Activated CD8-positive, alpha-beta T cell treated with anti-CD3 and anti-CD28 coated beads for 36 hours (primary cell): ENCODE data around the gene NEURL3. TPM values are rescaled to one million over a fixed set of nuclear protein-coding genes. Genes with fewer than 3 reads are reported as not detected.

ENCODE experiments used
- ATAC-seq: fragments of 200-7000 bp; cut with Tn5 transposase; one replicate; pipeline ENCODE4 v1.10.0; 2021; ENCODE audit warnings: mild to moderate bottlenecking, moderate library complexity
- CTCF ChIA-PET: fragments of 350-600 bp; sonication (Branson Sonifier 250); formaldehyde crosslinking; loops from one replicate; lab custom pipeline; 2021; ENCODE audit warnings: antibody characterized with exemption; lab: Charles Lee
- POLR2A ChIA-PET: fragments of 350-600 bp; sonication (Branson Sonifier 250); formaldehyde crosslinking; loops from one replicate; lab custom pipeline; 2021; ENCODE audit warnings: antibody characterized with exemption; lab: Charles Lee
- DNase-seq: peaks from one replicate; pipeline ENCODE4 v3.0.0-alpha.2; 2020
- H3K27ac Mint-ChIP-seq: one replicate; pipeline ENCODE4 v1.8.0; 2021; ENCODE audit warnings: mild to moderate bottlenecking, mixed read lengths
- H3K27me3 Mint-ChIP-seq: one replicate; pipeline ENCODE4 v1.8.0; 2021; ENCODE audit warnings: mixed read lengths
- H3K36me3 Mint-ChIP-seq: one replicate; pipeline ENCODE4 v1.8.0; 2021; ENCODE audit warnings: low read depth, mixed read lengths
- H3K4me1 Mint-ChIP-seq: one replicate; pipeline ENCODE4 v1.8.0; 2021; ENCODE audit warnings: low read depth, mixed read lengths
- H3K4me3 Mint-ChIP-seq: one replicate; pipeline ENCODE4 v1.8.0; 2021; ENCODE audit warnings: mild to moderate bottlenecking, moderate library complexity, mixed read lengths
- H3K9me3 Mint-ChIP-seq: one replicate; pipeline ENCODE4 v1.8.0; 2021; ENCODE audit warnings: mixed read lengths
- intact Hi-C: fragments of 100-400 bp; cut with micrococcal nuclease; formaldehyde crosslinking; loops from one replicate; pipeline ENCODE4 v1.10.0; 2022
- total RNA-seq, 2 experiments: library from RNA; stranded (reverse); gene quantifications; one replicate each; pipeline ENCODE4 v1.2.3, GENCODE V29; 2021
- TF ChIP-seq, protein P1 (sequence below): fragments of 200-600 bp; IDR thresholded peaks from one replicate; pipeline ENCODE4 v1.8.0; 2022; ENCODE audit warnings: antibody characterized with exemption, mild to moderate bottlenecking

Gene NEURL3
- total RNA-seq, 2 experiments from 2014 or later: 0.25 TPM; not detected in 1

- ATAC-seq (no peak), DNase-seq (no peak)
- TF ChIP-seq, protein P1, sequence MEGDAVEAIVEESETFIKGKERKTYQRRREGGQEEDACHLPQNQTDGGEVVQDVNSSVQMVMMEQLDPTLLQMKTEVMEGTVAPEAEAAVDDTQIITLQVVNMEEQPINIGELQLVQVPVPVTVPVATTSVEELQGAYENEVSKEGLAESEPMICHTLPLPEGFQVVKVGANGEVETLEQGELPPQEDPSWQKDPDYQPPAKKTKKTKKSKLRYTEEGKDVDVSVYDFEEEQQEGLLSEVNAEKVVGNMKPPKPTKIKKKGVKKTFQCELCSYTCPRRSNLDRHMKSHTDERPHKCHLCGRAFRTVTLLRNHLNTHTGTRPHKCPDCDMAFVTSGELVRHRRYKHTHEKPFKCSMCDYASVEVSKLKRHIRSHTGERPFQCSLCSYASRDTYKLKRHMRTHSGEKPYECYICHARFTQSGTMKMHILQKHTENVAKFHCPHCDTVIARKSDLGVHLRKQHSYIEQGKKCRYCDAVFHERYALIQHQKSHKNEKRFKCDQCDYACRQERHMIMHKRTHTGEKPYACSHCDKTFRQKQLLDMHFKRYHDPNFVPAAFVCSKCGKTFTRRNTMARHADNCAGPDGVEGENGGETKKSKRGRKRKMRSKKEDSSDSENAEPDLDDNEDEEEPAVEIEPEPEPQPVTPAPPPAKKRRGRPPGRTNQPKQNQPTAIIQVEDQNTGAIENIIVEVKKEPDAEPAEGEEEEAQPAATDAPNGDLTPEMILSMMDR: no peak
- CTCF ChIA-PET: interaction anchor here (0.9 to 1.6 kb wide), 3 partner anchors 9 to 42 kb away, joined by 3 to 5 read pairs (median 3); no protein-coding TSS in a partner anchor
- Mint-ChIP-seq H3K27ac (no peak overlapping the region), H3K4me3 (no peak overlapping the region), H3K4me1 (no peaks in the 10 kb centered on the region), H3K27me3 (no peaks in the 10 kb centered on the region), H3K9me3 (no peaks in the 10 kb centered on the region), H3K36me3 (no peaks in the 10 kb centered on the region)
- intact Hi-C loops: no loop called here
- POLR2A ChIA-PET: no interaction called here
These were observed 56.0 kb downstream of the NEURL3 start for GRCh38 chr2:96449174-96449573.

DNA sequence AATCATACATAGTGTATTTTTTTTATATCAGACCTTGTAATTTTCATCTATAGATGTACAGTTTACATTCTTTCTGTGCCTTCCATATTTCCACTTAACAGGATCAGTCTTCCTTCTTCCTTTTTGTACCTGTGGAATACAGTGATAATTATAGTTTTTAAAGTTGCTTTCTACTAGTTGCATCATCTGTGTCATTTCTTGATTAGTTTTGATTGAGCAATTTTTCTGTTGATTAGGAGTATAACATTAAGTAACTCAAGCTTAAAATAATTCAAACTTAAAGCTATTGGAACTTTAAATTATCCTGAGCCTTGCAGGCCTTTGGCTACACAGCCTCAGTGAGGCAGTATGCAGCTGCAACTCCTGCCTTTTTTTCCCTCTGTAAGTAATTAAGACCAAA lies 57.4 kb downstream of the NEURL3 start:
- ChIA-PET POLR2A (interaction anchor here (0.7 to 1.2 kb wide), 2 partner anchors 44 to 170 kb away, joined by 3 read pairs; no protein-coding TSS in a partner anchor), CTCF (interaction anchor here (1.2 kb wide), 1 partner anchor 39 kb away, joined by 4 read pairs; no protein-coding TSS in a partner anchor)
- Mint-ChIP-seq H3K4me1 (no peaks in the 10 kb centered on the region), H3K27ac (no peak overlapping the region), H3K4me3 (no peak overlapping the region), H3K27me3 (peaks cover 3% of the 10 kb centered on the region), H3K36me3 (no peaks in the 10 kb centered on the region), H3K9me3 (no peaks in the 10 kb centered on the region)
- intact Hi-C loops: no loop called here
- ATAC-seq (no peak), DNase-seq (no peak)
- TF ChIP-seq, protein P1: no peak

Other genes starting within 250 kb of the NEURL3 start
- 10 to 100 TPM; 13.1 to 15.0 TPM for gene TMEM127, start 239.4 kb downstream of the NEURL3 start, total RNA-seq
- gene CIAO1, start 239.1 kb downstream of the NEURL3 start, total RNA-seq: 10 to 100 TPM; 72.1 to 72.3 TPM
- 100 to 1,000 TPM; 175 to 178 TPM for gene SNRNP200, start 199.8 kb downstream of the NEURL3 start, total RNA-seq
- 10 to 100 TPM; 28.2 to 32.6 TPM for gene ITPRIPL1, start 180.0 kb downstream of the NEURL3 start, total RNA-seq
- gene NCAPH, start 169.6 kb downstream of the NEURL3 start, total RNA-seq: 10 to 100 TPM; 70.9 TPM
- 10 to 100 TPM; 61.5 to 64.3 TPM for gene ARID5A, start 31.4 kb upstream of the NEURL3 start, total RNA-seq
- gene KANSL3, start 133.0 kb upstream of the NEURL3 start, total RNA-seq: 10 to 100 TPM; 37.8 to 39.8 TPM
- not detected for gene FER1L5, start 137.4 kb upstream of the NEURL3 start, total RNA-seq
- gene LMAN2L, start 234.7 kb upstream of the NEURL3 start, total RNA-seq: 1 to 10 TPM; 4.4 to 6.1 TPM